ENCODE measurements around the gene TMEM255A. TPM values are rescaled to one million over a fixed set of nuclear protein-coding genes. Genes with fewer than 3 reads are reported as not detected.
A peak's percentile ranks its signal among the peaks of the same experiment; 100 is the strongest.

TMEM255A gene
- total and polyA plus RNA-seq, 2 of the 4 experiments (the other 2 are of a cell fraction) = 0.03 TPM; not detected in 1

GRCh38 chrX:120269373-120270035 lies 41.8 kb downstream of the TMEM255A start:
- Histone ChIP-seq H3K9me1 (ENCODE audit: insufficient read depth, low read length) (no peaks in the 10 kb centered on the region), H3K56ac (ENCODE audit: extremely low read depth, insufficient read depth, low read length) (no peak overlapping the region), H3K4me2 (ENCODE audit: low read depth, low read length) (no peak overlapping the region), H3K4ac (ENCODE audit: low read depth, low read length) (no peak overlapping the region), H3K23ac (ENCODE audit: low read depth, low read length) (no peak overlapping the region), H3K36me3 (ENCODE audit: control insufficient read depth, insufficient read depth, low read length) (no peaks in the 10 kb centered on the region), H3K9ac (ENCODE audit: low read depth, low read length) (no peak overlapping the region), H4K8ac (ENCODE audit: low read depth in 2 of 2, low read length in 2 of 2) (no peak overlapping the region), H2AK5ac (ENCODE audit: low read depth, low read length) (no peak overlapping the region), H4K5ac (ENCODE audit: low read depth, low read length) (no peak overlapping the region), H3K4me1 (ENCODE audit: control insufficient read depth, insufficient read depth, low read length) (no peaks in the 10 kb centered on the region), H3K27me3 (ENCODE audit: control insufficient read depth, insufficient read depth, low read length) (no peaks in the 10 kb centered on the region), H3K18ac (ENCODE audit: low read depth, low read length) (no peak overlapping the region), H2AFZ (replicated peaks; ENCODE audit: low read length, poor library complexity) (no peak overlapping the region), H2BK5ac (ENCODE audit: low read depth, low read length, poor library complexity, severe bottlenecking) (no peak overlapping the region), H3K9me3 (ENCODE audit: control insufficient read depth, insufficient read depth, low read length) (no peaks in the 10 kb centered on the region), H3K4me3 (ENCODE audit: insufficient read depth, low read depth, low read length) (no peak overlapping the region), H3K14ac (replicated peaks; ENCODE audit: low read depth, low read length) (no peak overlapping the region), H2BK15ac (ENCODE audit: low read depth, low read length) (no peak overlapping the region), H2BK20ac (ENCODE audit: low read depth, low read length) (no peak overlapping the region), H2AK9ac (replicated peaks; ENCODE audit: low read depth, low read length, poor library complexity) (no peak overlapping the region), H3K27ac (ENCODE audit: insufficient read depth, low read length) (no peak overlapping the region), H4K91ac (ENCODE audit: insufficient read depth, low read depth, low read length) (no peak overlapping the region), H2BK120ac (ENCODE audit: low read depth, low read length) (no peak overlapping the region), H3K79me1 (ENCODE audit: low read depth in 1 of 2, low read length in 2 of 2) (no peaks in the 10 kb centered on the region), H4K20me1 (ENCODE audit: insufficient read depth, low read length) (no peaks in the 10 kb centered on the region)
- ChIA-PET POLR2A (ENCODE audit: unreplicated experiment) (no interaction called here), CTCF (interaction anchor here (1.1 kb wide), 1 partner anchor 12 kb away, joined by 5 read pairs; no protein-coding TSS in a partner anchor)
- DNase-seq (no peak), ATAC-seq (ENCODE audit: low read depth) (peak; percentile 29)
- no CpG with 5 or more reads among the region's 1 CpG for WGBS, 2 experiments (ENCODE audit: extremely low coverage in 2 of 2, insufficient read length in 1 of 2)
- in situ Hi-C loops (cut with MboI; ENCODE audit: low sequenced_read_pairs) = no loop called here
- TF ChIP-seq POLR2A (IDR thresholded peaks at IDR 0.05; ENCODE audit: low read depth, low read length) (no peak), BHLHE40 (IDR thresholded peaks at IDR 0.05; ENCODE audit: low read depth, low read length) (no peak), MAZ (IDR thresholded peaks at IDR 0.05; ENCODE audit: borderline replicate concordance, low read depth, low read length) (no peak), RFX5 (IDR thresholded peaks at IDR 0.05; ENCODE audit: low read depth, low read length) (no peak), MAFK (IDR thresholded peaks at IDR 0.05; ENCODE audit: low read depth, low read length) (no peak), MXI1 (IDR thresholded peaks at IDR 0.05; ENCODE audit: borderline replicate concordance, low read depth, low read length) (no peak), RAD21 (IDR thresholded peaks at IDR 0.05; ENCODE audit: low read length) (no peak), ELK1 (IDR thresholded peaks at IDR 0.05; ENCODE audit: borderline replicate concordance, low read depth, low read length) (no peak)
- intact Hi-C loops (cut with micrococcal nuclease) = no loop called here
- dilution Hi-C loops (cut with HindIII; ENCODE audit: low sequenced_read_pairs, unreplicated experiment) = no loop called here
- no TSS peak for BruUV-seq (replicated peaks)
